ENCODE data around the gene BTC.

BTC gene

DNA sequence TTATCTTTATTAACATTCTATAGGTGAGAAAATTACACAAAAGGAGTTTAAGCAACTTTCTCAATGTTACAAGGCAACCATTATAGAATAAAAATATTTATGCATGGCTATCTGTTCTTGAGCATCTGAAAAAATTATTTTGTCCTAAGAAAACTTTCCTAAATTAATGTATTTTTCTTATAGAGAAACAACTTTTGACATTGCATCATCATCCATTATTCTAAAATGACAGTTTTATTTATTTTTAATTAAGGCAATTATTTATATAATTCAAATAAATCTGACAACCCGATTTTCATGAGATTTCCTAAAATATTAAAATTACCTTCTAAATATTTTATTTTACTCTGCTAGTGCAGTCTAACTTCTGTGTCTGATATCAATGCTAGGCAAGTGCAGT is 4.8 kb downstream of the BTC start:
- no peak overlapping the region for H3K4me3 Mint-ChIP-seq
- no peak for DNase-seq (ENCODE audit: low spot score)
- no peaks in the 10 kb centered on the region for H3K9me3 Mint-ChIP-seq
- no peaks in the 10 kb centered on the region for H3K36me3 Mint-ChIP-seq (ENCODE audit: low read depth)
- no peak overlapping the region for H3K27ac Mint-ChIP-seq
- H3K4me1 Mint-ChIP-seq (ENCODE audit: low read depth): no peaks in the 10 kb centered on the region
- H3K27me3 Mint-ChIP-seq (ENCODE audit: low read depth): peaks cover 24% of the 10 kb centered on the region

DNA sequence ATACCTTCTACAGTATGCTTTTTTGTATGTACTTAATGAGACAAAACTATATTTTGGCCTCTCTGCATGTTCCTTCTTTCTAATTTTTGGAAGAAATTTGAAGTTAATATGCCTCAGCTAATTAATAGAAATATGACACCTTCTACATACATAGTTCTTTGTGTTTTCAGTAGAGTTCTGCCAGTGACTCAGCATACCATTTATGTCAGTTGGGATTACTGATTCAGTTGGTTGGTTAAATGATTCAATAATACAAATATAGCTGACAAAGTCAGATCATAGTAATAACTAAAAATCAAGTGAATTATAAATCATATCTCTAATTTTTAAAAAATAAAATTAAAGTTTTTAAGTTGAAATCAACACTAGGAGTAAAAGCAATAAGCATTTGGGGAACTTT is 16.8 kb downstream of the BTC start:
- no peak overlapping the region for H3K4me3 Mint-ChIP-seq
- H3K27me3 Mint-ChIP-seq (ENCODE audit: low read depth): no peaks in the 10 kb centered on the region
- no peaks in the 10 kb centered on the region for H3K36me3 Mint-ChIP-seq (ENCODE audit: low read depth)
- DNase-seq (ENCODE audit: low spot score): no peak
- H3K4me1 Mint-ChIP-seq (ENCODE audit: low read depth): no peaks in the 10 kb centered on the region
- H3K27ac Mint-ChIP-seq: no peak overlapping the region
- H3K9me3 Mint-ChIP-seq: no peaks in the 10 kb centered on the region

DNA sequence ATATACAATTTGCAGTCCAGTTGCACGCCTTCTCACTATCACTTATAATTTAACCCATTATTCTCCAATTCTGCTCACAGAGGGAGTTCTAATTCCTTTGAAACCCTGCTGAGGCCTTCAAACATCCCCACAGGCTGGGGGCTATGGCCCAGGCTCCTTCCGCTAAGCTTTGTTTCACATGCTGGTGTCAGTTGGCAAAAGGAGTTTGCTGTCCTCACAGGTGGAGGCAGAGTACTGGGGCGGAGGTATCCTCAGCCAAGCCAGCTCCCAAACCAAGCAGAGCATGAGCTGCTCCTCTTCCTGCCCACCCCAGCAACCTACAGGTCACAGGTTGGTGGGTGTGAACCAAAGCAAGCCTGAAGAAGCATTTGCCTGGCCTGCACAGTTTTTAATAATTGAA is 21.5 kb downstream of the BTC start:
- Mint-ChIP-seq H3K4me1 (ENCODE audit: low read depth) (no peaks in the 10 kb centered on the region), H3K4me3 (no peak overlapping the region), H3K27ac (no peak overlapping the region), H3K9me3 (no peaks in the 10 kb centered on the region), H3K27me3 (ENCODE audit: low read depth) (no peaks in the 10 kb centered on the region), H3K36me3 (ENCODE audit: low read depth) (no peaks in the 10 kb centered on the region)
- DNase-seq (ENCODE audit: low spot score): no peak

DNA sequence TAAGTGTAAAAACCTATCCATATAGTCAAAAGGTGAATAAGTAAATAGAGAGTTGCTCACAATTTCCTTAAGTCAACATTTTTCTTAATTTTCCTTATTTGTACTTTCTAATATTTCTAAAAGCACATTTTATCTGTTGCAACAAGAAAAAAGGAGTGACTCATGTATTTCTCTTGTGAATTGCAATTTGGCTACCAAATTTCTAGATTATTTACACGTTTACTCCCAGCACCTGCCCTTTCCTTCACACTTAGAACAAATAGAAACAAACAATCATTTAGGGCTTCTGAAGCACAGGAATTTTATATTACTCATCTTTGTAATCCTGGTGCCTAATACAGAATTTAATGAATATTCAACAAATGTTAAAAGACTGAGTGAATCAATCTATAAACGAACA is 22.2 kb downstream of the BTC start:
- no peaks in the 10 kb centered on the region for H3K4me1 Mint-ChIP-seq (ENCODE audit: low read depth)
- no peaks in the 10 kb centered on the region for H3K9me3 Mint-ChIP-seq
- H3K4me3 Mint-ChIP-seq: no peak overlapping the region
- no peak overlapping the region for H3K27ac Mint-ChIP-seq
- no peaks in the 10 kb centered on the region for H3K36me3 Mint-ChIP-seq (ENCODE audit: low read depth)
- no peak for DNase-seq (ENCODE audit: low spot score)
- no peaks in the 10 kb centered on the region for H3K27me3 Mint-ChIP-seq (ENCODE audit: low read depth)

DNA sequence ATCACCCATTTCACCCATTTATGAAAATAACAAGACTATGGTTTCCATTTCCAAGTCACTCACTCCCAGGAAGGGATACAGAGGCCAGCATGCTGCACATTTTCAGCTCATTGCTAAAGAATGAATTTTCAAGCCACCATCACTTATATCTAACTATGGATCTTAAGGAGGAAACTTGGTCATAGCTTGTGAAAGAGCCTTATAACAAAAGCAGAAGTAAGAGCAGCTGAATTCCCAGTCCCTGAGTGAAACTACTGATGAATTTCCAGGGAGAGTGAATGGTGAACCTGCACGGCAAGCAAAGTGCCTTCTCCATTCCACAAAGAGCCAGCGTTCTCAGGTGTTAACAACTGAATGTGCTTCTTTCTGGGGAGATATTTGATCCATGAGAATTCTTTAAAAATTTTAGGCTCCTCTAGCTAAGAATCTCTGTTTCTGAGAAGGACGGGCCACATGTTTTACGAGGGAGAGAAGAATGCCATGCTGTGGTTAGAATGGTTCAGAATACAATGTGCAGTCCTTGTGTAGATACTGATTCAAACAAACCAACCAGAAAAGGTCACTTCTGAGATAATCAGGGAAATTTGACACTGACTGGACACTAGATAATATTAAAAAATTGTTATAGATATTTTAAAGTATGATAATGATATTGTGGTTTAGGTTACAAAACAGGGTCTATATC is 24.0 kb downstream of the BTC start:
- Mint-ChIP-seq H3K4me3 (no peak overlapping the region), H3K36me3 (ENCODE audit: low read depth) (no peaks in the 10 kb centered on the region), H3K9me3 (no peaks in the 10 kb centered on the region), H3K4me1 (ENCODE audit: low read depth) (no peaks in the 10 kb centered on the region), H3K27me3 (ENCODE audit: low read depth) (no peaks in the 10 kb centered on the region), H3K27ac (no peak overlapping the region)
- DNase-seq (ENCODE audit: low spot score): no peak

DNA sequence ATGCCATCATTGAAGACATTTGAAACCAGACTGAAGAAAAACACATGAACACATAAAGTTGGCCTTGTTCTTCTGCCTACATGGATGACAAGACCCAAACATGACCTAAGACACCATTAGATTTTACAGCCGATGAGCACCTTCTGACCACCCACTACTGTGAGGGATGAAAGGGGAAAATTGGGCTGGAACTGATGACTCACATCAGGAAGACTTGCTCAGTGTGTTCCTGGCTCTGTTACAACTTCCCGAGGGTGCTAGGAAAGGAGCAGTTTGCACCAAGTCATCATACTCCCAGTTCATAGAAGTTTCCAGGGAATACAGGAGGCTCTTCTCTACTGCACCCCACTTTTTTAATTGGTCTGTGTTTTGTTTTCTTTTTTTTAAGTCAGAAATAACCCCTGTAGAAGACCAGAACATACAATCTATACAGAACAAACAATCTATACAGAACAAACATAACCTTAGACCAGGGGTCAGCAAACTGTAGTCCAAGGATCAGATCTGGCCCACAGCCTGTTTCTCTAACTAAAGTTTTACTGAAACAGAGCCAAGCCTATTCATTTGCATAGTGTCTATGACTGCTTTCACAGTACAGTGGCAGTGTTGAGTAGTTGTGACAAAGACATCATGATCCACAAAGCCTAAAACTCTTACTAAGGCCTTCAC is 25.3 kb downstream of the BTC start:
- Mint-ChIP-seq H3K27ac (no peak overlapping the region), H3K4me1 (ENCODE audit: low read depth) (no peaks in the 10 kb centered on the region), H3K36me3 (ENCODE audit: low read depth) (no peaks in the 10 kb centered on the region), H3K27me3 (ENCODE audit: low read depth) (no peaks in the 10 kb centered on the region), H3K4me3 (no peak overlapping the region), H3K9me3 (no peaks in the 10 kb centered on the region)
- DNase-seq (ENCODE audit: low spot score): no peak

DNA sequence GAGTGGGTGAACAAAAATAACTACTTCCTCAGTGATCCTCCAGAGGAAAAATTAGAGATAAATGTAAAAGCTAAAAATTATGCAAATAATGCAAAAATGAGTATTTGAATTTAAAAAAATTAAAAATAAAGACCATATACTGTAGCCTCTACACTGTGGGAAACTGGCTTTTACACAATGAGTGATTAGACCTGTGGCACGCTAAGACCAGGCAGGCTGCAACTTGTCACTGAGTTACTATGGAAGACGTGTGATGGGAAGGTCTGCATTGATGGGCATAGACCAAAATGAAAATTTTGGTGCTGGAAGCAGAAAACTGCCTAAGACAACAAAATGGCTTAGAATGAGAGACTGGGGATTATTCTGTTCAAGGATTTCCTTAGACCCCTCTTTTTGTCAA is 30.2 kb downstream of the BTC start:
- H3K36me3 Mint-ChIP-seq (ENCODE audit: low read depth): no peaks in the 10 kb centered on the region
- H3K4me1 Mint-ChIP-seq (ENCODE audit: low read depth): no peaks in the 10 kb centered on the region
- no peak for DNase-seq (ENCODE audit: low spot score)
- no peaks in the 10 kb centered on the region for H3K27me3 Mint-ChIP-seq (ENCODE audit: low read depth)
- no peaks in the 10 kb centered on the region for H3K9me3 Mint-ChIP-seq
- H3K27ac Mint-ChIP-seq: no peak overlapping the region
- no peak overlapping the region for H3K4me3 Mint-ChIP-seq

DNA sequence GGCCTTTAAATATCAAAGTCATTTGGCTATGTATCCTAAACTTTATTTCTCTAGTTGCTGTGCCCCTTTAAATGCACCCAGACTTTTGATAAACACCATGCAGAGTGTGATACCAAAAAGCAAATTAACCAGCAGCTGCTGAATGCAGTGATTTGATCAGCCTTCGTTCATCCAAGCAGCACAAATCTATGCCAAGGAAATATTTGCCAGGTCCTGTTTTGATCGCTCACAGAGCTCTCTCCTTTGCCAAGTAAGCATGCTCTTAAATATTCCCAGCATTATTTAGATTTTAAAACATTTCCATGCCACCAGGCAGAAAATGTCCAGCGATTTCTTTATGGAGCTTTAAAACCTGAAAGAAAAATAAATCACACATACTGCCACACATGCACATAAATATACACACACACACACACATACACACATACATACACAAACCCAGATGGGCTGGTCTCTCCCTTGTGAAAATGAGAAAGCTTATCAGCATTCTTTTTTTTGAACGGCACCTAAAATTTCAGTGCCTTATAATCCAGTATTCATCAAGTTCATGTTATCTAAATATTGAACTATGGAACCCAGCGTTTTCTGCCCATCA is 35.7 kb downstream of the BTC start:
- no peaks in the 10 kb centered on the region for H3K4me1 Mint-ChIP-seq (ENCODE audit: low read depth)
- H3K27ac Mint-ChIP-seq: no peak overlapping the region
- DNase-seq (ENCODE audit: low spot score): no peak
- H3K27me3 Mint-ChIP-seq (ENCODE audit: low read depth): no peaks in the 10 kb centered on the region
- no peaks in the 10 kb centered on the region for H3K9me3 Mint-ChIP-seq
- no peaks in the 10 kb centered on the region for H3K36me3 Mint-ChIP-seq (ENCODE audit: low read depth)
- H3K4me3 Mint-ChIP-seq: no peak overlapping the region

DNA sequence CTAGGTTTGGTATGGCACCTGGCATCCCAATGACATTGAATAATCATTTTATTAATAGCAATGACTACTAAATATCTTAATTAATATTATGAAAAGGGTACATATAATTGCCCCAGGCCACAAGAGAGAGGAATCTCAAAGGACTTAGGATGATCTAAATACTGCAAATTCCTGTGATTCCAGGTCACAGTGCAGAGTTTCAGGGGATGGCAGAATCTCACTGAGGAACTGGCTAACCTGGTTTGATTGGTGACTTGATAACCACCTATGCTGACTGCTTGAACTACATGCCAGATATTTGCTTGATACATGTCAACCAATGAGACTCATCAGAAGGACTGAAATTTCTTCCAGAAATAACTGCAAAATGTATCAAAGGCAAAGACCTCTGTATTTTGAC is 37.2 kb downstream of the BTC start:
- no peaks in the 10 kb centered on the region for H3K36me3 Mint-ChIP-seq (ENCODE audit: low read depth)
- no peak overlapping the region for H3K4me3 Mint-ChIP-seq
- H3K9me3 Mint-ChIP-seq: no peaks in the 10 kb centered on the region
- no peak overlapping the region for H3K27ac Mint-ChIP-seq
- DNase-seq (ENCODE audit: low spot score): no peak
- no peaks in the 10 kb centered on the region for H3K27me3 Mint-ChIP-seq (ENCODE audit: low read depth)
- no peaks in the 10 kb centered on the region for H3K4me1 Mint-ChIP-seq (ENCODE audit: low read depth)

DNA sequence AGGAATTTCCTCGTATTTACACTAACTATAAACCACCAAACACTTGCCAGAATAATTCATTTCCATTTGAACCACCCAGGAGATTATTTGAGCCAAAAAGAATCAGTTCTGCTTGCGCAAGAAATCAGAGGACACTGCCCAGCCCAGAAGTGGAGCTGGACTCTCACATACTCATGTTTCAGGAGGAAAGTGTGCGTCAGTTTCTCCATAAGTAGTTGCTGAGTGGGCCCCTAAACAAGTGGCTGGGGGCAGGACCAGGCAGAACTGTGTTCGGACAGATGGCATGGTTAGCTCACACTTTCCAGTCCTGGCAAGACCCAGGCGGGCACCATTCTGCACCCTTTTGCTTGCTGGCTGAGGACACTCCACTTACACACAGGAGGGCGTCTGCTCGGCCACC is 38.8 kb downstream of the BTC start:
- no peaks in the 10 kb centered on the region for H3K36me3 Mint-ChIP-seq (ENCODE audit: low read depth)
- H3K4me3 Mint-ChIP-seq: no peak overlapping the region
- no peak overlapping the region for H3K27ac Mint-ChIP-seq
- no peak for DNase-seq (ENCODE audit: low spot score)
- no peaks in the 10 kb centered on the region for H3K4me1 Mint-ChIP-seq (ENCODE audit: low read depth)
- H3K27me3 Mint-ChIP-seq (ENCODE audit: low read depth): no peaks in the 10 kb centered on the region
- H3K9me3 Mint-ChIP-seq: no peaks in the 10 kb centered on the region

DNA sequence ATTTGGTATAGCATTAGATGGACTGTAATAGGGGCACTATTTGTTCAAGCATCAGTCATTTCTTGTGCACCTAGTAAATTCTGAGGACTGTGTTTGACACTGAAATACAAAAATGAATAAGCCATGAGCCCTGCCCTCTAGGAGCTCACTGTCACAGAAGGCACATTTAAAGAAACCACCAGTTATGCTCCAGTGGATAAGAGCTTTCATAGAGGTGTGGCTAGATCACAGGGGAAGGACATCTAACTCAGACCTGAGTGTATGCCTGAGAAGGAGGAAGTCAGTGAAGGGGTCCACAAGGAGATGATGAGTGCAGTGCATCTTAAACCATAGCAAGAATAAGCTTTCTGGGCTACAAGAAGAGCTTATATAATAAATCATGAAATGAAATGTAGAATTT is 40.1 kb downstream of the BTC start:
- no peak for DNase-seq (ENCODE audit: low spot score)
- Mint-ChIP-seq H3K9me3 (no peaks in the 10 kb centered on the region), H3K27ac (no peak overlapping the region), H3K4me1 (ENCODE audit: low read depth) (no peaks in the 10 kb centered on the region), H3K27me3 (ENCODE audit: low read depth) (no peaks in the 10 kb centered on the region), H3K36me3 (ENCODE audit: low read depth) (no peaks in the 10 kb centered on the region), H3K4me3 (no peak overlapping the region)

DNA sequence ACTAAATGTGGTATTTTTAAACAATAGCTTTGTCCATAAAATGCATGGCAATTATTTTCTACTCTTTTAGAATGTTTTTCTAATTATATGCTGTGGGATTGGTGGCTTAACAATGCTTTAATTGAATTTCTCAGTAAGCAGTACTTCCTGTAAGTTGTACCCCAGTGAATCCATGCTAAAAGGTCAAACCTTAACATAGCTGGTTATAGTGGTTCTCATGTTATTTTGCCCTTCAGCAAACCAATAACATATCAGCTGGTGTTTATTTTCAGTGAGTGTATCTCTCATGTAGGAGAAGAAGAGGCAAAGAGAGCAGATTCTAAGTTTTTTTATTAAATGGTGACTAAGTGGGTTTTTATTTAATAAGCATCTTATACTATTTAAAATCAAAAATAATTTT is 41.5 kb downstream of the BTC start:
- Mint-ChIP-seq H3K4me3 (no peak overlapping the region), H3K27me3 (ENCODE audit: low read depth) (no peaks in the 10 kb centered on the region), H3K36me3 (ENCODE audit: low read depth) (no peaks in the 10 kb centered on the region), H3K27ac (no peak overlapping the region), H3K4me1 (ENCODE audit: low read depth) (no peaks in the 10 kb centered on the region), H3K9me3 (no peaks in the 10 kb centered on the region)
- DNase-seq (ENCODE audit: low spot score): no peak

DNA sequence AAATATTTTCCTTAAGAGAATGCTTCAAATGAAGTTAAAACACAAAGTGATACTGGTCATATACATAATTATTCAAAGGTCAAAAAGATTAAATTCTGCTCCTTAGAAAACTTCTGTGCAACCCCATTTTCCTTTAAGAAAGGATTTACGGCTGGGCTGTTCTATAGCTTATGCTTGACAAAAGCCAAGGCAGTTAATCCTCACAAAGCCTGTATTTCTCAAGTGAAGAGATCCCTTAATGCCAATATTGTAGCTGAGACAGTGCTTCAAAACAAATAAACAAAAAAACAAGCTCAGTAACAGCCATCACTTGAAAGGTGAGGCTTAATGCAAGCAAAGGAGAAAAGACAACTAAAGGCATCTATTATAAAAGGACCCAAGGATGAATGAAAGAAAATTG is 42.5 kb downstream of the BTC start:
- Mint-ChIP-seq H3K4me3 (no peak overlapping the region), H3K27me3 (ENCODE audit: low read depth) (no peaks in the 10 kb centered on the region), H3K4me1 (ENCODE audit: low read depth) (no peaks in the 10 kb centered on the region), H3K27ac (no peak overlapping the region), H3K9me3 (no peaks in the 10 kb centered on the region), H3K36me3 (ENCODE audit: low read depth) (no peaks in the 10 kb centered on the region)
- DNase-seq (ENCODE audit: low spot score): no peak

DNA sequence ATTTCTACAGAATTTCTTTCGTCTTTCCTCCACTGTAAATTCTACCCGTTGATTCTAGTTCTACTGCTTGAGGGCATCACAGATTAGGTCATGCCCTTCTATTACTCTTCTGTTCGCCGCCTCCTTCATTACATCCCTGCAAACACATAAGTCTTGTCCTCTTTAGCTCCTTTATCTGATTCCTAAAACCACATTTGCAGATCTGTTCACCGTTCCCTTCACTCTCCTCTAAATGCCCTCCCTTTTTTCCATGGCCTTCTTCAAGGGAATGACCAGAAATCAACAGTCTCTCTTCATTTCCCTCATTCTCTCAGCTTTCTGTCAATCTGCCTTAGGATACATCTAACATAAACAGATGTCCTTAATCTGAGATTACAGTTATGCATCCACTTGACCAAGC is 43.1 kb downstream of the BTC start:
- no peaks in the 10 kb centered on the region for H3K4me1 Mint-ChIP-seq (ENCODE audit: low read depth)
- no peaks in the 10 kb centered on the region for H3K36me3 Mint-ChIP-seq (ENCODE audit: low read depth)
- no peaks in the 10 kb centered on the region for H3K27me3 Mint-ChIP-seq (ENCODE audit: low read depth)
- no peak overlapping the region for H3K4me3 Mint-ChIP-seq
- DNase-seq (ENCODE audit: low spot score): no peak
- H3K27ac Mint-ChIP-seq: no peak overlapping the region
- H3K9me3 Mint-ChIP-seq: no peaks in the 10 kb centered on the region

DNA sequence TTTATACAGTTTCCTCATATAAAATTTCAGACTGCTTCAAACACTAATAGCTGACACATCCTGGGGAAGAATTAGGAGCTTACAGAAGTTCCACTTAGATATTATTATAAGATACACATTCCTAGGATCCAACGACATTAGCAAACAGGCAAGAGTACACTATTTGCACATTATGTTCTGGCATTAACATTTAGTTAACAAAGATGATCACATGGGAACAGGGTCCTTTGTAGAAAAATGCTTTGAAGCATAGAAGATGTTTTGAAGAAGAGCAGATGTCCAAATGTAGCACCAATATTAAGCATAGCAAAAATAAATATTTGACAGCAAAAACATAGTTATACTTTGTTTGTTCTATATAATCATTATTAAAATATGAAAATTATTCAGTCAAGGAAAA is 52.1 kb downstream of the BTC start:
- H3K4me1 Mint-ChIP-seq (ENCODE audit: low read depth): no peaks in the 10 kb centered on the region
- H3K27me3 Mint-ChIP-seq (ENCODE audit: low read depth): no peaks in the 10 kb centered on the region
- H3K4me3 Mint-ChIP-seq: no peak overlapping the region
- no peak for DNase-seq (ENCODE audit: low spot score)
- H3K27ac Mint-ChIP-seq: no peak overlapping the region
- no peaks in the 10 kb centered on the region for H3K9me3 Mint-ChIP-seq
- H3K36me3 Mint-ChIP-seq (ENCODE audit: low read depth): no peaks in the 10 kb centered on the region

Data from T-helper 2 cell treated with Interferon-gamma antibody and Interleukin-4, amounts not matched to agents 5 μg/mL and 100 μg/mL, for 36 hours (primary cell).